ENCODE data around the gene FMN2.

Gene FMN2

GRCh38 chr1:240056350-240056749 is 35.3 kb upstream of the FMN2 start:
- H3K27ac ChIP-seq: no peak overlapping the region
- no peak overlapping the region for H3K4me3 ChIP-seq (ENCODE audit: low read depth in 1 of 2, low read length in 1 of 2)
- no peaks in the 10 kb centered on the region for H3K27me3 ChIP-seq
- TF ChIP-seq CTCF (IDR thresholded peaks at IDR 0.05): no peak
- no peaks in the 10 kb centered on the region for H3K4me1 ChIP-seq (ENCODE audit: control insufficient read depth in 1 of 2, insufficient read depth in 1 of 2, low read depth in 1 of 2, low read length in 1 of 2)
- no peaks in the 10 kb centered on the region for H3K36me3 ChIP-seq
- no peaks in the 10 kb centered on the region for H3K9me3 ChIP-seq

GRCh38 chr1:240058049-240058448 is 33.6 kb upstream of the FMN2 start:
- H3K27ac ChIP-seq: no peak overlapping the region
- H3K9me3 ChIP-seq: no peaks in the 10 kb centered on the region
- H3K4me3 ChIP-seq (ENCODE audit: low read depth in 1 of 2, low read length in 1 of 2): no peak overlapping the region
- no peaks in the 10 kb centered on the region for H3K36me3 ChIP-seq
- no peaks in the 10 kb centered on the region for H3K4me1 ChIP-seq (ENCODE audit: control insufficient read depth in 1 of 2, insufficient read depth in 1 of 2, low read depth in 1 of 2, low read length in 1 of 2)
- TF ChIP-seq CTCF (IDR thresholded peaks at IDR 0.05): no peak
- no peaks in the 10 kb centered on the region for H3K27me3 ChIP-seq

GRCh38 chr1:240068961-240069360 is 22.7 kb upstream of the FMN2 start:
- no peaks in the 10 kb centered on the region for H3K36me3 ChIP-seq
- no peak overlapping the region for H3K4me3 ChIP-seq (ENCODE audit: low read depth in 1 of 2, low read length in 1 of 2)
- H3K27ac ChIP-seq: no peak overlapping the region
- no peaks in the 10 kb centered on the region for H3K27me3 ChIP-seq
- no peaks in the 10 kb centered on the region for H3K9me3 ChIP-seq
- no peaks in the 10 kb centered on the region for H3K4me1 ChIP-seq (ENCODE audit: control insufficient read depth in 1 of 2, insufficient read depth in 1 of 2, low read depth in 1 of 2, low read length in 1 of 2)
- no peak for TF ChIP-seq CTCF (IDR thresholded peaks at IDR 0.05)

GRCh38 chr1:240070188-240070587 is 21.5 kb upstream of the FMN2 start:
- no peak for TF ChIP-seq CTCF (IDR thresholded peaks at IDR 0.05)

GRCh38 chr1:240073097-240073496 is 18.6 kb upstream of the FMN2 start:
- Histone ChIP-seq H3K4me3 (ENCODE audit: low read depth in 1 of 2, low read length in 1 of 2) (no peak overlapping the region), H3K36me3 (no peaks in the 10 kb centered on the region), H3K4me1 (ENCODE audit: control insufficient read depth in 1 of 2, insufficient read depth in 1 of 2, low read depth in 1 of 2, low read length in 1 of 2) (no peaks in the 10 kb centered on the region), H3K27ac (no peak overlapping the region), H3K9me3 (no peaks in the 10 kb centered on the region), H3K27me3 (no peaks in the 10 kb centered on the region)
- TF ChIP-seq CTCF (IDR thresholded peaks at IDR 0.05): no peak

More at GRCh38 chr1:240070188-240070587, 21.5 kb upstream of the FMN2 start:
- H3K27me3 ChIP-seq: no peaks in the 10 kb centered on the region
- H3K9me3 ChIP-seq: no peaks in the 10 kb centered on the region
- no peaks in the 10 kb centered on the region for H3K4me1 ChIP-seq (ENCODE audit: control insufficient read depth in 1 of 2, insufficient read depth in 1 of 2, low read depth in 1 of 2, low read length in 1 of 2)
- H3K4me3 ChIP-seq (ENCODE audit: low read depth in 1 of 2, low read length in 1 of 2): no peak overlapping the region
- no peaks in the 10 kb centered on the region for H3K36me3 ChIP-seq
- no peak overlapping the region for H3K27ac ChIP-seq

- Histone ChIP-seq H3K9me3 (no peaks in the 10 kb centered on the region), H3K27me3 (no peaks in the 10 kb centered on the region), H3K4me1 (ENCODE audit: control insufficient read depth in 1 of 2, insufficient read depth in 1 of 2, low read depth in 1 of 2, low read length in 1 of 2) (no peaks in the 10 kb centered on the region), H3K4me3 (ENCODE audit: low read depth in 1 of 2, low read length in 1 of 2) (no peak overlapping the region), H3K36me3 (no peaks in the 10 kb centered on the region), H3K27ac (no peak overlapping the region)
- no peak for TF ChIP-seq CTCF (IDR thresholded peaks at IDR 0.05)
Measured at GRCh38 chr1:240074422-240074821, 17.3 kb upstream of the FMN2 start.
